SK-N-SH treated with all-trans-retinoic acid at 6 μM for 48 hours (cell line): ENCODE measurements around the gene LRCOL1.

Experiments
- ARNTL ChIP-seq: fragments of 450-650 bp; formaldehyde crosslinking; IDR thresholded peaks from 2 replicates; pipeline ENCODE4 v1.5.0; 2020; ENCODE audit warnings: low read depth, mild to moderate bottlenecking, moderate library complexity, borderline replicate concordance
- CREB5 ChIP-seq: fragments of 250-450 bp; sonication (Bioruptor Pico); IDR thresholded peaks from 2 replicates; pipeline ENCODE4 v1.5.1; 2020; ENCODE audit warnings: low read depth, mild to moderate bottlenecking, moderate library complexity
- GLIS3 ChIP-seq: fragments of 250-450 bp; sonication (Bioruptor Pico); IDR thresholded peaks from 2 replicates; pipeline ENCODE4 v1.5.0; 2020; ENCODE audit warnings: mild to moderate bottlenecking, moderate library complexity
- OSR1 ChIP-seq: fragments of 250-450 bp; sonication (Bioruptor Pico); IDR thresholded peaks from 2 replicates; pipeline ENCODE4 v1.8.0; 2022; ENCODE audit warnings: moderate library complexity, mild to moderate bottlenecking, inconsistent platforms
- PATZ1 ChIP-seq: fragments of 250-450 bp; sonication (Bioruptor Pico); IDR thresholded peaks from 2 replicates; pipeline ENCODE4 v1.8.0; 2020; ENCODE audit warnings: mild to moderate bottlenecking, moderate library complexity, borderline replicate concordance
- RARB ChIP-seq: fragments of 250-450 bp; sonication (Bioruptor Pico); IDR thresholded peaks from 2 replicates; pipeline ENCODE4 v1.8.0; 2021; ENCODE audit warnings: mild to moderate bottlenecking, moderate library complexity
- SNAI2 ChIP-seq: fragments of 250-450 bp; sonication (Bioruptor Pico); IDR thresholded peaks from 2 replicates; pipeline ENCODE4 v1.5.0; 2020; ENCODE audit warnings: mild to moderate bottlenecking, moderate library complexity
- TCF4 ChIP-seq: fragments of 250-450 bp; sonication (Bioruptor Pico); IDR thresholded peaks from 2 replicates; pipeline ENCODE4 v1.8.0; 2021; ENCODE audit warnings: mild to moderate bottlenecking, moderate library complexity, borderline replicate concordance
- TSHZ2 ChIP-seq: fragments of 250-450 bp; sonication (Bioruptor Pico); IDR thresholded peaks from 2 replicates; pipeline ENCODE4 v1.5.0; 2020; ENCODE audit warnings: mild to moderate bottlenecking, moderate library complexity
- ZFP3 ChIP-seq: fragments of 250-450 bp; sonication (Bioruptor Pico); IDR thresholded peaks from 2 replicates; pipeline ENCODE4 v1.5.0; 2020; ENCODE audit warnings: mild to moderate bottlenecking, moderate library complexity
- ZFP30 ChIP-seq: fragments of 450-650 bp; formaldehyde crosslinking; IDR thresholded peaks from 2 replicates; pipeline ENCODE4 v1.5.0; 2022; ENCODE audit warnings: mild to moderate bottlenecking, moderate library complexity
- ZNF8 ChIP-seq: fragments of 450-650 bp; formaldehyde crosslinking; IDR thresholded peaks from 2 replicates; pipeline ENCODE4 v1.5.0; 2020; ENCODE audit warnings: mild to moderate bottlenecking, moderate library complexity

GRCh38 chr12:132614861-132615578 is 4.6 kb upstream of the LRCOL1 start:
- TF ChIP-seq ZNF8 (CRISPR knock-in tag) = no peak
- TF ChIP-seq ZFP3 = no peak
- no peak for TF ChIP-seq RARB (CRISPR knock-in tag)
- TF ChIP-seq PATZ1 (CRISPR knock-in tag) = no peak
- no peak for TF ChIP-seq TSHZ2 (CRISPR knock-in tag)
- no peak for TF ChIP-seq TCF4 (CRISPR knock-in tag)
- no peak for TF ChIP-seq OSR1 (CRISPR knock-in tag)
- TF ChIP-seq ARNTL = no peak
- no peak for TF ChIP-seq ZFP30 (CRISPR knock-in tag)
- no peak for TF ChIP-seq GLIS3 (CRISPR knock-in tag)
- TF ChIP-seq CREB5 (CRISPR knock-in tag) = no peak
- no peak for TF ChIP-seq SNAI2 (CRISPR knock-in tag)
